ENCODE measurements around the gene C2orf92.
A peak's percentile ranks its signal among the peaks of the same experiment; 100 is the strongest.

The C2orf92 gene

GRCh38 chr2:97713296-97714083, 44.0 kb downstream of the C2orf92 start, which contains the start of gene ZAP70:
Gene ZAP70, plus strand, starts transcription at chr2:97713576. Its CDS starts 10,461 bp downstream, at chr2:97724037.
- DNase-seq (ENCODE audit: low read depth in 2 of 2, low spot score in 1 of 2): peak in 1 of 2 donors; percentile 37

- no peak for DNase-seq (ENCODE audit: low read depth in 2 of 2, low spot score in 1 of 2)
These were observed 44.8 kb downstream of the C2orf92 start for GRCh38 chr2:97714084-97714949.

GRCh38 chr2:97714950-97715652, 45.6 kb downstream of the C2orf92 start:
- no peak for DNase-seq (ENCODE audit: low read depth in 2 of 2, low spot score in 1 of 2)

- no peak for DNase-seq (ENCODE audit: low read depth in 2 of 2, low spot score in 1 of 2)
These were observed 46.6 kb downstream of the C2orf92 start for GRCh38 chr2:97715951-97716694.

GRCh38 chr2:97716695-97717612, 47.4 kb downstream of the C2orf92 start:
- no peak for DNase-seq (ENCODE audit: low read depth in 2 of 2, low spot score in 1 of 2)

GRCh38 chr2:97717613-97717995, 48.1 kb downstream of the C2orf92 start:
- DNase-seq (ENCODE audit: low read depth in 2 of 2, low spot score in 1 of 2): no peak

- peak; percentile 56 to 64 for DNase-seq (ENCODE audit: low read depth in 2 of 2, low spot score in 1 of 2)
These were observed 48.8 kb downstream of the C2orf92 start for GRCh38 chr2:97718051-97718882.

- DNase-seq (ENCODE audit: low read depth in 2 of 2, low spot score in 1 of 2): no peak
These were observed 49.4 kb downstream of the C2orf92 start for GRCh38 chr2:97718942-97719341.

GRCh38 chr2:97719362-97720155, 50.0 kb downstream of the C2orf92 start:
- DNase-seq (ENCODE audit: low read depth in 2 of 2, low spot score in 1 of 2): no peak

GRCh38 chr2:97720746-97721145, 51.2 kb downstream of the C2orf92 start:
- no peak for DNase-seq (ENCODE audit: low read depth in 2 of 2, low spot score in 1 of 2)

GRCh38 chr2:97722227-97722626, 52.7 kb downstream of the C2orf92 start:
- DNase-seq (ENCODE audit: low read depth in 2 of 2, low spot score in 1 of 2): no peak

- no peak for DNase-seq (ENCODE audit: low read depth in 2 of 2, low spot score in 1 of 2)
These were observed 53.9 kb downstream of the C2orf92 start for GRCh38 chr2:97723156-97724072.

GRCh38 chr2:97724073-97724410, 54.5 kb downstream of the C2orf92 start:
- DNase-seq (ENCODE audit: low read depth in 2 of 2, low spot score in 1 of 2): no peak

GRCh38 chr2:97724501-97724900, 55.0 kb downstream of the C2orf92 start:
- no peak for DNase-seq (ENCODE audit: low read depth in 2 of 2, low spot score in 1 of 2)

- DNase-seq (ENCODE audit: low read depth in 2 of 2, low spot score in 1 of 2): no peak
These were observed 55.6 kb downstream of the C2orf92 start for GRCh38 chr2:97724946-97725688.

- DNase-seq (ENCODE audit: low read depth in 2 of 2, low spot score in 1 of 2): no peak
These were observed 57.0 kb downstream of the C2orf92 start for GRCh38 chr2:97726261-97727064.

Measured in stimulated activated CD8-positive, alpha-beta memory T cell treated with anti-CD3 and anti-CD28 coated beads, Interleukin-4, amount 100 ng/mL, for 4 hours (primary cell).